ENCODE measurements around the gene GCGR.

GCGR gene

DNA sequence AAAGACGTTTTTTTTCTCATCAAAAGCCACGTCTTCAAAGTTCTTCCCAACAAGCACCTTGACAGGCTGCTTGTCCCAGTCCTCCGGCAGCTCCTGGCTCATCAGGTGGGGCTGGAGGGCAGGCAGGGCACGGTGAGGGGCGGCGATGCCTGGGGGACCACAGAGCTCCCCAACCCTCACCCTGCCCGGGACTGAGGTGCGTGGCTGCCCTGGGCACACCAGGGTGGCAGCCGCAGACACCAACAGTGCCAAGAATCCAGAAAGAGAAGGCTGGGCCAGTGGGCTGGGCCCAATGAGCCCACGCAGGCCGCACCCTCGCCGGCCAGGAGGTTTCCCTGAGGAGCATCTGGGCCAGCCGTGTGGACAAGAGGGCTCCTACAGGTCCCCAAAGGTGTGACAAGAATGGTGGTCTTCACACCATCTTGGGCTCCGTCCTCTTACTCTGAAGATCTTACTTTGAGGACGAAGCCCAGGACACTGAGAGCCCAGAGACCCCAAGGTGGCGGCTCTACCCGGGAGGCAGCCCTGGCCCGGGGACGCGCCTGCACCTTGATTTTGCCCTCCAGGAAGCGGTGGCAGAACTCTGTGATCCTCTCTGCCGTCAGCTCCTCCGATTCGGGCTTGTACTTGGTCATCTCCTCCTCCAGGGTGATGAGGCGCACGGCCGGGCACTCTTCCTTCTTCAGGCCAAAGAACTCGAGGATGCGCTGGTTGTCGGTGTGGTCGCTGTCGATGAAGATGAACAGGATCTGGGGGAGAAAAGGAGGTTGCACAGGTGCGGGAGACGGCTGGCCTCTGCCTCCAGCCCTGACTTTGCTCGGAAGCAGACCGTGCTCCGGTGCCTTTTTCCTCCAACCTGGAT, 42.2 kb downstream of the GCGR start:
- no peak for DNase-seq (ENCODE audit: low read depth in 3 of 3, low spot score in 1 of 3)

GRCh38 chr17:81846743-81847689, 43.1 kb downstream of the GCGR start:
- DNase-seq (ENCODE audit: low read depth in 3 of 3, low spot score in 1 of 3), result no peak

GRCh38 chr17:81849457-81849856, 45.5 kb downstream of the GCGR start:
- DNase-seq (ENCODE audit: low read depth in 3 of 3, low spot score in 1 of 3), result no peak

DNA sequence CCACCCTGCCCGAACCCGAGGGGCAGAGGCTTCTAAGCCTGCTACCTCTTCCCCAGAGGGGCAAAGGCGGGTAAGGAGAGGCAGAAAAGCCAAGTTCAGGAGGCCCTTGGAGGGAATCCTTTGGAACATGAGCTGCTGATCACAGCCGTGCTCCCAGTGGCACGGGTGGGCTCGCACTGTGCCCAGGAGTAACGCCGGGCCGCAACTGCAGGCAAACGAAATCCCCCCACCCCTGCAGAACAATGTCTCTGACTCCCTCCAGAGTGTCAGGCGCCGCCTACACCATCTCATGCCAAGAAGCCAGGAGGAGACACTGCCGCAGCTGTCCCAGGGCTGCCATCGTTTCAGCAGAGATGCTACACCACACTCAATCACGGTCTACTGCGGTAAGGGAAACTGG, 47.5 kb downstream of the GCGR start:
- no peak for DNase-seq (ENCODE audit: low read depth in 3 of 3, low spot score in 1 of 3)

GRCh38 chr17:81852237-81852636, 48.3 kb downstream of the GCGR start:
- no peak for DNase-seq (ENCODE audit: low read depth in 3 of 3, low spot score in 1 of 3)

GRCh38 chr17:81854974-81855774, 51.2 kb downstream of the GCGR start:
- DNase-seq (ENCODE audit: low read depth in 3 of 3, low spot score in 1 of 3), result no peak

GRCh38 chr17:81858170-81858966, 54.4 kb downstream of the GCGR start:
- DNase-seq (ENCODE audit: low read depth in 3 of 3, low spot score in 1 of 3), result no peak

DNA sequence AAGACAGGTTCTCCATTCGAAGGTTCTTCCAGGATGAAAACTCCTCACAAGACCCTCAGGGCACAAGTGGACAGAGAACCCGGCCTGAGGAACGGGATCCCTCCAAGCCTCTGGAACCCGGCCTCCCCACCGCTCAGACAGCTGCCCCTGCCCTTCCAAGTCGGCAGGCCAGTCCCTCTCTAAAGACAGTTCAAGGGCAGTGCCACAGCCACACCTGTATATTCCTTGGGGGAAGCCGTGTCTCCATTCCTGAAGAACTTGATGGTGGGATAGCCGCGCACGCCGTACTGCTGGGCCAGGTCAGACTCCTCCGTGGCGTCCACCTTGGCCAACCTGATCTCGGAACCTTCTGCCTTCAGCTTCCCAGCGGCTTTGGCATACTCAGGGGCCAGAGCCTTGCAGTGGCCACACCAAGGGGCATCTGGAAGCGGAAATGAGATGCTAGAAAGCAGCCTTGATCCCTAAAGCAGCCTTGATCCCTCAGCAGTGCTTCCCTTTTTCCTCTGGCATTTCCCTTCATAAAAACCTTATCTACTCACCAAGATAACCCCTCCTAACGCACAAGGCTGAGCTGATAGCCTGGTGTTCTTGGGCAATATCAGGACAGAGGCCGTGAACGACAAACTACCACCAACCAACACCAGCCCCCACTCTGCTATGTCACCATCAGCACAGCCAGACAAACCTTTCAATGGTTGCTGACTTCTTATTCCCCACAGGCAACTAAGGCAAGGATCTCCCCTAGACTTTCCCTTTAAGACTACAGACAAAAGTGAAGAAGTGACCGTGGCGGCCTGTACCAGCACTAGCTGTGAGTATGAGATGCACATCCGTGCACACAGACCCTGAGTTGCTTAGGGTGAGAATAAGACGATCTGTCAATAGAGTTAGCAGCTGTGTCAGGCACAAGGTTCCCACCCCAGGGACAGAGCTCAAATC, 55.3 kb downstream of the GCGR start:
- no peak for DNase-seq (ENCODE audit: low read depth in 3 of 3, low spot score in 1 of 3)

DNA sequence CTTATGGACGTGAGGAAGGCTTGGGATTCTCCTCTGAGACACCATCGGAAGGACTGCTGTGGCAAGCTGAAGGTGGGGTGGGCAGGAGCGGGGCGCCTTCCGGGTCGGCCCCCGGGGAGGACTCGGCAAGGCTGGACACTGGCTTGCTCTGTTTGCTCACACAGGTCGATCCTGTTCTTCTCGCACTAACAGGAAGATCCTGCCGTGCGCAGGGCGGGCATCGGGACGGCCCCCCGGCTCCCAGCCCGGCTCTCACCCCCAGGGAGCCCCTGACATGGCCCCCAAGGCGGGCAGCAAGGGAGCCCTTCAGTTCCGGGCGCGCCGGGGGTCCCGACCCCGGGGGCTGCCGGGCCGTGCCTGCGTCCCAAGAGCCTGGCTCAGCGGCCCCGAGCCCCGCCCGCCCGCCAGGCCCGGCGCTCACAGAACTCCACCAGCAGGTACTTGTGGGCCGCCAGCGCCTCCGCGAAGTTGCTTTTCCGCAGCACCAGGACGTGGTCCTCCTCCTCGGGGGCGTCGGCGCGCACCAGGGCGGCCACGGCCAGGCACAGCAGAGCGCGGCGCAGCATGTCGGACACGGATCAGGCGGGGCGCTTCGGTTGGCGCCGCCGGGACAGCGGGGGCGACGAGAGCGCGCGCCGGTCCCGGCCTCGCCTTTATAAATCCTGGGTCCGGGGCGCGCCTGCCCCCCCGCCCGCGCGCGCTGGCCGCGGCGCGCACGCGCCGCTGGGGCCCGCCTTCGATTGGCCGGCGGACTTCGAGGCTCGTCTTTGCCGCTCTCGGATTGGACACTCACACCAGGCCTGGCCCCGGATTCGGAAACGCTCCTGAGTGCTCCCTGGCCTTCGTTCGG, 56.2 kb downstream of the GCGR start, which contains the start of gene P4HB:
Gene P4HB (minus strand): TSS at position 630 of the 850 bp plus-strand sequence. CDS start 64 bp downstream, at position 566.
- DNase-seq (ENCODE audit: low read depth in 3 of 3, low spot score in 1 of 3), result peak in 1 of 3 donors; percentile 88

DNA sequence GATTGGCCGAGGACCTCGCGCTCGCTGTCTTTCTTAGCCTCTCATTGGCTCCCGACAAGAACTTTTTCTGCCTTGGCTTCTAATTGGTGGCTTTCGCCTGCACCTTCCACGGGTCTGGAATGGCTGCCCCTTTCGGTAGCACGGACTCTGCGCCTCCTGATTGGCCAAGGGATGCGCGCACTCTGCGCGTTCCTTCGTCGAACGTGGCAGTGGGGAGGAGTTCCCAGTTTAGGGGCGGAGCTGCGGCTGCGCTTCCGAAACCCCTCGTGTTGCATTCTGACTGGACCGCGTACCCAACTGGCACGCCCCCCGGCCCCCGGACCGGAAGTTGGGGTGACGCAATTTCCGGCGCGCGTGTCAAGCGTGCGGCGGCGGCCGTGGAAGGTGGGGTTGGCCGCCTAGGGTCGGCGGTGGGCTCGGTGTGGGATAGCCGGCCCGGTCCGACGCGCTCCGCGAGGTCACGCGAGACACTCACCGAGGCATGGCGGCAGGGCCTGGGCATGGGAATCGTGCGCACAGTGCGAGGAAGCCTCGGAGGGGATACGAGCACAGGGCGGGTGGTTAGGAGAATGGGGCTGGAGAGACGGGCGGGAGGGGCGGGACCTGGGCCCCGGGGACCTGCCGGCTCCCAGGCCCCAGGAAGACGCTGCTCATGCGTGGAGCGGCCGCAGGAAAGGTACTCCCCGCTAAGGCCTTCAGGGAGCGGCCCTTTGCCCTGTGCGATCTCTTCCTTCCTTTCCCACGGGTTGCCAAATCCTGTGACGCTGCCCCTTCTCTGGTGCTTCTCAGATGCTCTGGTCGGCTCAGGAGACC, 57.0 kb downstream of the GCGR start:
- DNase-seq (ENCODE audit: low read depth in 3 of 3, low spot score in 1 of 3), result peak; percentile 98 to 99 (median 99)

- DNase-seq (ENCODE audit: low read depth in 3 of 3, low spot score in 1 of 3), result no peak
Measured at GRCh38 chr17:81863123-81863675, 59.2 kb downstream of the GCGR start.
